Stimulated activated CD4-positive, alpha-beta T cell treated with anti-CD3 and anti-CD28 coated beads, TNF-alpha, amount 100 ng/mL, for 48 hours (primary cell): Measurements from ENCODE around the gene STAT4.

Experiments
- DNase-seq, 3 donors: peaks; one replicate each; pipeline ENCODE4 v3.0.0-alpha.2; 2020; ENCODE audit warnings: low read depth in 3 of 3

STAT4 gene

GRCh38 chr2:191150600-191151330 is at the start of gene STAT4:
TSS of gene STAT4 (minus strand) at chr2:191150994. CDS start at chr2:191148203, 2,791 bp downstream.
- DNase-seq = peak; percentile 75 to 81 (median 77)

GRCh38 chr2:191199929-191200512 is 49.2 kb upstream of the STAT4 start:
- no peak for DNase-seq

- DNase-seq = no peak
These were observed 47.5 kb upstream of the STAT4 start for GRCh38 chr2:191198271-191198670.

- no peak for DNase-seq
These were observed 46.3 kb upstream of the STAT4 start for GRCh38 chr2:191197096-191197495.

GRCh38 chr2:191195021-191195420 is 44.2 kb upstream of the STAT4 start:
- DNase-seq = no peak

- no peak for DNase-seq
These were observed 40.2 kb upstream of the STAT4 start for GRCh38 chr2:191190861-191191552.

- DNase-seq = no peak
These were observed 39.6 kb upstream of the STAT4 start for GRCh38 chr2:191190435-191190834.

- DNase-seq = no peak
These were observed 38.4 kb upstream of the STAT4 start for GRCh38 chr2:191189112-191189635.

- no peak for DNase-seq
These were observed 37.8 kb upstream of the STAT4 start for GRCh38 chr2:191188550-191189093.

GRCh38 chr2:191187105-191187829 is 36.5 kb upstream of the STAT4 start:
- DNase-seq = no peak

- DNase-seq = no peak
These were observed 33.7 kb upstream of the STAT4 start for GRCh38 chr2:191184457-191184856.

GRCh38 chr2:191183516-191183915 is 32.7 kb upstream of the STAT4 start:
- DNase-seq = no peak

GRCh38 chr2:191183081-191183480 is 32.3 kb upstream of the STAT4 start:
- no peak for DNase-seq

GRCh38 chr2:191180713-191181112 is 29.9 kb upstream of the STAT4 start:
- DNase-seq = no peak

GRCh38 chr2:191180276-191180675 is 29.5 kb upstream of the STAT4 start:
- no peak for DNase-seq

- DNase-seq = no peak
These were observed 28.2 kb upstream of the STAT4 start for GRCh38 chr2:191178806-191179514.

- DNase-seq = no peak
These were observed 27.2 kb upstream of the STAT4 start for GRCh38 chr2:191177751-191178736.

- DNase-seq = no peak
These were observed 26.1 kb upstream of the STAT4 start for GRCh38 chr2:191176801-191177438.

- DNase-seq = no peak
These were observed 25.5 kb upstream of the STAT4 start for GRCh38 chr2:191176305-191176704.
